GM10266 (cell line): Measurements from ENCODE around the gene ZNF740.

Experiments
- DNase-seq: peaks from one replicate; pipeline ENCODE4 v3.0.0; 2012; ENCODE audit errors: extremely low spot score
- TF ChIP-seq, protein P1 (sequence below): IDR thresholded peaks from 2 replicates; pipeline ENCODE4 v1.5.1; 2012; ENCODE audit warnings: mild to moderate bottlenecking, low read depth; ENCODE audit not compliant: control insufficient read depth, insufficient read depth; ENCODE audit errors: missing control alignments

Gene ZNF740

DNA sequence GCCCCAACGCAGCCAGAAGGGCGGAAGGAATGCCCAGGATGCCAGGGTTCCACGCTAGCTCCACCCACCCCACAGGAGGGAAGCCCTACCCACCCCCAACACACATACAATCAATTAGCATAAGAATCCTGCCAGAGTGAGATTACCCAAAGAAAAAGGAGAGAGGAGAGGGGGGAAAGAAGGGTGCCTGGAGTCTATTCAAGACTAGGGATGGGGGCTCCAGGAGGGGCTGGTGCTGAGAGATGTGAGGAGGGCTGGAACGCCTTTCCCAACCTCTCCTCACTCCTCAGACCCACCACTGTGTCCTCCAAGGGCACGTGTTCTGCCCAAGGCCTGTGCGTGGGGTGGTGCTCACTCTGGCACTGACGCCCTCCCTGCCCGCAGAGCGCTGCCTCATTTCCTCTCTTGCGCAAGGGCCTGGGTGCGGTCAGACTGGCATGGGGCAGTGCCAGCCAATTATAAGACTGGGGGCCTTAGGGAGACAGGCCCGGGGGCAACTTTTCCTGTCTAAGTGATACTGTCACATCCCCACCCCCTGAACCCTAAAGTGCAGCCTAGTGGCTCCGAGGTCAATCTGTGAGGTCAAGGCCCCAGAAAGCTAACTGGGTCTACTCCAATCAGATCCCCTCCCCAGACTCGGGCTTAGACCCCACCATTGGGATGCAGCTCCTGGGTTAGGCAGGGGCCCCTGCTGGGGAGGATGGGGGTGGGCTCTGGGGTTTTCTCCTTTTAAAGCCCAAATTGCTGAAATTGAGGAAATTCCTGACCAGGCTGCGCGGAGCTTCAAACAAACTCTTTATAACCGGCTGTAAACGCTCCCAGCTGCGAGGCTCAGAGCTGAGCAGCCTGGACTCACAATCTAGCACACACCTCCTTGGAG is 36.8 kb downstream of the ZNF740 start:
- TF ChIP-seq, protein P1, sequence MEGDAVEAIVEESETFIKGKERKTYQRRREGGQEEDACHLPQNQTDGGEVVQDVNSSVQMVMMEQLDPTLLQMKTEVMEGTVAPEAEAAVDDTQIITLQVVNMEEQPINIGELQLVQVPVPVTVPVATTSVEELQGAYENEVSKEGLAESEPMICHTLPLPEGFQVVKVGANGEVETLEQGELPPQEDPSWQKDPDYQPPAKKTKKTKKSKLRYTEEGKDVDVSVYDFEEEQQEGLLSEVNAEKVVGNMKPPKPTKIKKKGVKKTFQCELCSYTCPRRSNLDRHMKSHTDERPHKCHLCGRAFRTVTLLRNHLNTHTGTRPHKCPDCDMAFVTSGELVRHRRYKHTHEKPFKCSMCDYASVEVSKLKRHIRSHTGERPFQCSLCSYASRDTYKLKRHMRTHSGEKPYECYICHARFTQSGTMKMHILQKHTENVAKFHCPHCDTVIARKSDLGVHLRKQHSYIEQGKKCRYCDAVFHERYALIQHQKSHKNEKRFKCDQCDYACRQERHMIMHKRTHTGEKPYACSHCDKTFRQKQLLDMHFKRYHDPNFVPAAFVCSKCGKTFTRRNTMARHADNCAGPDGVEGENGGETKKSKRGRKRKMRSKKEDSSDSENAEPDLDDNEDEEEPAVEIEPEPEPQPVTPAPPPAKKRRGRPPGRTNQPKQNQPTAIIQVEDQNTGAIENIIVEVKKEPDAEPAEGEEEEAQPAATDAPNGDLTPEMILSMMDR, result no peak

DNA sequence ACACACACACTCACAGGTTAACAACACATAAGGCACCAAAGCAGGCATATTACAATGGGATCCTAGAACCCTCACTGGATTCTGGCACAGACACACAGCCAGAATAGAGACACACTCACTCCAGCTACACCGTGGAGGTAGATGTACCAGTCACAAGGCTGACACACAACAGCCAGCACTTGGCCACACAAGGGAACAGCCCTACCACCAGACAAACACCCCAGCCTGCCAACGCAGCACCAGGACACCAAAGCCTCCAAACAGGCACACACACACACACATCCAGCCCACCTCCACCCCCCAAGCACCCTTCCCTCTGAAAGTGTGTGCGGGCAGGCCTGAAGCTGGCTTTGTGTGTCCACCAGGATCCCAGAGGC is 37.4 kb downstream of the ZNF740 start:
- TF ChIP-seq, protein P1, result no peak

More for the DNA sequence above, 36.8 kb downstream of the ZNF740 start:
- DNase-seq, result no peak

DNA sequence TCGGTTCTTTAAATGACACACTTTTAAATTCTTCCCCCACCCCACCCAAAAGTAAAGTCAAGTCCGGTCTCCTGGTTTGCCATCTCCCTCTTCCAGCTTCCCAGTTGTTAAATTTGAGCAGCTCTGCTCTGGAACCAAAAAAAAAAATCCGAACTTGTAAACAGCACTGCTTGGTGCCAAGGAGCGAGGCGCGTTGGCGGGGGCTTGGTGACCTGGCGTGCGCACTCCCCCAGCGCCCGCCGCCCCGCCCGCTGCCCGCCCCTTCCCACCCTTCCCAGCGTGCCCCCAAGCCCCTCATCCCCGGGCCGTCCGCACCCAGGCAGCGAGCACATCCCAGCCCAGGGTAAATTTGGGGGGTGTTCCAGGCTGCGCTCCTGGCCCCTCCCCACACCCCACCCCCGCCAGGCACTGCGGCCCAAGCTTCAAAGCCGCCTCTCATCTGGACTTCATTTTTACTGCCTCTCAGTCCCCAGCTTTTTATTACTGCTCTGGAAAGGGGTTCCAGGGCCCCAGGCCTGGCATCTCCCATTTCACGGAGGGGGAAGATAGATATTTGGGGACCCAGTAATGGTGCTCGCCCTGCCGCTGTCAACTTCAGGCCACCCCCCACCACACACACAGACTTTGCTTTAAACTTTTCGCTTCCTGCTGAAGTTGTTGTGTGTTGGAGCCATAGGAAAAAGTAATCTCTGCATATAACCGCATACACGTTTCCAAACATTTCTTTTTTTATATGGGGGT is 38.2 kb downstream of the ZNF740 start:
- TF ChIP-seq, protein P1, result no peak
- no peak for DNase-seq

More for the DNA sequence above, 37.4 kb downstream of the ZNF740 start:
- DNase-seq, result no peak

GRCh38 chr12:53219292-53219955 is 38.9 kb downstream of the ZNF740 start:
- DNase-seq, result peak; percentile 79
- TF ChIP-seq, protein P1, result no peak

- TF ChIP-seq, protein P1, result no peak
- peak; percentile 93 for DNase-seq
Measured at GRCh38 chr12:53219956-53220693, 39.6 kb downstream of the ZNF740 start.

DNA sequence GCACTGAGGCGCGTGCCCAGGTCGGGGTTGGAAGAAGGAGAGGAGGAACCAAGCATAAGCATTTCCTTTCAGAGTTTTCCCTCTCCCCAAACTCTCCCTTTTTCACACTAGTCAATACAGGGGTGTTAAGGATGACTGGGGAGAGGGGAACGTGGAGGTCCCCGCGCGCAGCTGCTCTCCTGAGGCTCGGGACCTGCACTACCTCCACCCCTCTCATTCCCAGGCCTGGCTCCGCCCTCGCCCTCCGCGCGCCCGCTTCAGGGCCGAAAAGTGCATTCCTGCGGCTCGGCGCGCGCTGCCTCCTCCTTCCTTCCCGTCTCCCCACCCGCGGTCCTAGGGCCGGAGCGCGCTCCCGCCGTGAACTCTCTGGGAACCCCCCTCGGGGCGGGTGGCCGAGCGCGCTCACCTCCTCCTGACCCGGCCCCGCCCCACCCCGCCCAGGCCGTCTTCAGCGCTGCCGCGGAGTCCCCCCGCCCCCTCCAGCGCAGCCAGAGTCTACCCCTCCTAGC is 40.2 kb downstream of the ZNF740 start:
- peak; percentile 98 for DNase-seq
- TF ChIP-seq, protein P1, result no peak
